HEK293T (cell line): Measurements from ENCODE around the gene PCDH9.
A peak's percentile ranks its signal among the peaks of the same experiment; 100 is the strongest.

Experiments used
- ARNT ChIP-seq: fragments of 450-650 bp; IDR thresholded peaks from 2 replicates; pipeline ENCODE4 v1.6.1; 2017; ENCODE audit warnings: mild to moderate bottlenecking
- BHLHE40 ChIP-seq: fragments of 450-650 bp; IDR thresholded peaks from 2 replicates; pipeline ENCODE4 v1.6.1; 2016; ENCODE audit warnings: mild to moderate bottlenecking, moderate library complexity, borderline replicate concordance
- ELF4 ChIP-seq: fragments of 450-650 bp; IDR thresholded peaks from 2 replicates; pipeline ENCODE4 v1.6.1; 2017; ENCODE audit warnings: antibody characterized with exemption
- FOXK2 ChIP-seq: fragments of 450-650 bp; IDR thresholded peaks from 2 replicates; pipeline ENCODE4 v1.6.1; 2016; ENCODE audit warnings: mild to moderate bottlenecking
- FOXM1 ChIP-seq: fragments of 450-650 bp; IDR thresholded peaks from 2 replicates; pipeline ENCODE4 v1.6.1; 2017; ENCODE audit warnings: mild to moderate bottlenecking, borderline replicate concordance
- PKNOX1 ChIP-seq: fragments of 450-650 bp; IDR thresholded peaks from 2 replicates; pipeline ENCODE4 v1.6.1; 2016
- SUZ12 ChIP-seq: fragments of 450-650 bp; IDR thresholded peaks from 2 replicates; pipeline ENCODE4 v1.6.1; 2016; ENCODE audit warnings: mild to moderate bottlenecking

GRCh38 chr13:66875264-66875663 is 354.9 kb downstream of the PCDH9 start:
- TF ChIP-seq PKNOX1 (no peak), ELF4 (no peak), FOXM1 (no peak), SUZ12 (no peak), ARNT (0 out of 2 replicates have a peak, but pooled peaks have one; percentile 1), FOXK2 (0 out of 2 replicates have a peak, but pooled peaks have one; percentile 51), BHLHE40 (peak; percentile 56)
